Smooth muscle cell (in vitro differentiated cells): ENCODE data around the gene FRRS1. TPM values are rescaled to one million over a fixed set of nuclear protein-coding genes. Genes with fewer than 3 reads are reported as not detected.
A peak's percentile ranks its signal among the peaks of the same experiment; 100 is the strongest.
"Not testable (repeated sequence)": the region's sequence is repeated elsewhere in the genome, so short reads cannot be mapped to it uniquely, and the experiment has no call there.

Source experiments
- DNase-seq: peaks from one replicate; lab custom pipeline; 2025; ENCODE audit not compliant: unreplicated experiment; lab: John Stamatoyannopoulos, UW
- H2AFZ ChIP-seq: fragments of 200-600 bp; sonication (generic); 2 replicates; pipeline ENCODE4 v1.6.0; 2016; ENCODE audit warnings: antibody characterized with exemption, low read depth, mild to moderate bottlenecking
- H3F3A ChIP-seq: fragments of 200-600 bp; sonication (generic); 2 replicates; pipeline ENCODE4 v1.6.0; 2017; ENCODE audit warnings: antibody characterized with exemption, low read depth
- H3K27ac ChIP-seq: fragments of 200-600 bp; sonication (generic); 2 replicates; pipeline ENCODE4 v1.5.1; 2016; ENCODE audit warnings: low read depth, mild to moderate bottlenecking
- H3K27me3 ChIP-seq: fragments of 200-600 bp; sonication (generic); 2 replicates; pipeline ENCODE4 v1.6.1; 2016; ENCODE audit warnings: low read depth, mild to moderate bottlenecking
- H3K36me3 ChIP-seq: fragments of 200-600 bp; sonication (generic); 2 replicates; pipeline ENCODE4 v1.5.1; 2016; ENCODE audit warnings: low read depth
- H3K4me1 ChIP-seq: fragments of 200-600 bp; sonication (generic); 2 replicates; pipeline ENCODE4 v1.5.1; 2016; ENCODE audit warnings: low read depth
- H3K4me2 ChIP-seq: fragments of 200-600 bp; sonication (generic); 2 replicates; pipeline ENCODE4 v1.6.0; 2016; ENCODE audit warnings: mild to moderate bottlenecking
- H3K4me3 ChIP-seq: fragments of 200-600 bp; sonication (generic); 2 replicates; pipeline ENCODE4 v1.5.1; 2016; ENCODE audit warnings: mild to moderate bottlenecking
- H3K79me2 ChIP-seq: fragments of 200-600 bp; sonication (generic); 2 replicates; pipeline ENCODE4 v1.6.0; 2016; ENCODE audit warnings: low read depth, mild to moderate bottlenecking
- H3K9ac ChIP-seq: fragments of 200-600 bp; sonication (generic); 2 replicates; pipeline ENCODE4 v1.6.0; 2016; ENCODE audit warnings: low read depth
- H3K9me3 ChIP-seq: fragments of 200-600 bp; sonication (generic); replicated peaks from 2 replicates; pipeline ENCODE4 v1.5.1; 2016; ENCODE audit warnings: low read depth
- H4K20me1 ChIP-seq: fragments of 200-600 bp; sonication (generic); 2 replicates; pipeline ENCODE4 v1.6.0; 2016; ENCODE audit warnings: low read depth
- CTCF ChIP-seq: fragments of 200-600 bp; sonication (generic); IDR thresholded peaks from 2 replicates; pipeline ENCODE4 v1.5.1; 2017; ENCODE audit warnings: borderline replicate concordance, mild to moderate bottlenecking, antibody characterized with exemption; ENCODE audit not compliant: insufficient read depth, poor library complexity, severe bottlenecking
- WGBS: methylation state at CpG from one replicate; pipeline ENCODE4 v1.1.7; 2016; ENCODE audit warnings: low lambda C conversion rate; 5-methylcytosine and 5-hydroxymethylcytosine counted together
- polyA plus RNA-seq: library from polyadenylated mRNA; unstranded; fragments of >200 nt; fragmentation: Nextera tagmentation; extraction: Ambion mirVana; gene quantifications from 2 replicates; pipeline ENCODE4 v1.2.1, GENCODE V29; 2016
- total RNA-seq: library from RNA; depleted of rRNA; stranded (reverse); fragments of >200 nt; gene quantifications from 2 replicates; pipeline ENCODE4 v1.2.3, GENCODE V29; 2014

The FRRS1 gene
- total and polyA plus RNA-seq, 2 experiments from 2014 or later: 0.79 to 17.0 TPM

- Histone ChIP-seq H4K20me1 (no peaks in the 10 kb centered on the region), H3K27ac (peak overlapping the region; percentile 77), H3K79me2 (peaks cover 9% of the 10 kb centered on the region), H3K4me1 (peaks cover 5% of the 10 kb centered on the region), H3K36me3 (no peaks in the 10 kb centered on the region), H2AFZ (no peak overlapping the region), H3K4me3 (peak overlapping the region; percentile 8), H3F3A (no peaks in the 10 kb centered on the region), H3K9ac (peak overlapping the region; percentile 5), H3K27me3 (no peaks in the 10 kb centered on the region), H3K4me2 (peak overlapping the region; percentile 34), H3K9me3 (no peaks in the 10 kb centered on the region)
- WGBS: 83% methylated on average over 2 of the region's 2 CpGs
- TF ChIP-seq CTCF: no peak
- DNase-seq: no peak
These were observed 2.5 kb downstream of the FRRS1 start for GRCh38 chr1:99763956-99764355.

GRCh38 chr1:99761774-99762173 is 4.7 kb downstream of the FRRS1 start:
- Histone ChIP-seq H3K4me2 (no peak overlapping the region), H3K9me3 (no peaks in the 10 kb centered on the region), H3F3A (no peaks in the 10 kb centered on the region), H3K9ac (no peak overlapping the region), H3K79me2 (peaks cover 9% of the 10 kb centered on the region), H3K27me3 (no peaks in the 10 kb centered on the region), H2AFZ (no peak overlapping the region), H3K4me3 (no peak overlapping the region), H4K20me1 (no peaks in the 10 kb centered on the region), H3K27ac (no peak overlapping the region), H3K4me1 (peaks cover 2% of the 10 kb centered on the region), H3K36me3 (no peaks in the 10 kb centered on the region)
- TF ChIP-seq CTCF: no peak
- DNase-seq: no peak
- WGBS: 100% methylated on average over 1 of the region's 1 CpG

- no peak for DNase-seq
- Histone ChIP-seq H2AFZ (no peak overlapping the region), H3K27me3 (no peaks in the 10 kb centered on the region), H3K4me3 (no peak overlapping the region), H3K9me3 (no peaks in the 10 kb centered on the region), H4K20me1 (no peaks in the 10 kb centered on the region), H3F3A (no peaks in the 10 kb centered on the region), H3K79me2 (peaks cover 9% of the 10 kb centered on the region), H3K36me3 (no peaks in the 10 kb centered on the region), H3K4me2 (no peak overlapping the region), H3K27ac (no peak overlapping the region), H3K4me1 (peaks cover 4% of the 10 kb centered on the region), H3K9ac (no peak overlapping the region)
- WGBS: 66% methylated on average over 4 of the region's 4 CpGs
- no peak for TF ChIP-seq CTCF
These were observed 6.8 kb downstream of the FRRS1 start for GRCh38 chr1:99759518-99760160.

- DNase-seq, H3K4me1 ChIP-seq, H3K9ac ChIP-seq, H3K4me2 ChIP-seq, H3K79me2 ChIP-seq, H3K27me3 ChIP-seq, H4K20me1 ChIP-seq, H3K4me3 ChIP-seq, H2AFZ ChIP-seq, H3K27ac ChIP-seq, H3K9me3 ChIP-seq, H3K36me3 ChIP-seq, H3F3A ChIP-seq: not testable (repeated sequence)
- 83% methylated on average over 8 of the region's 8 CpGs for WGBS
These were observed 7.5 kb downstream of the FRRS1 start for GRCh38 chr1:99758686-99759517.
